Measurements from ENCODE around the gene IGFALS. TPM values are rescaled to one million over a fixed set of nuclear protein-coding genes. Genes with fewer than 3 reads are reported as not detected.

The IGFALS gene
- total RNA-seq, 4 donors from 2014 or later = not detected

GRCh38 chr16:1784977-1785845 is 8.3 kb downstream of the IGFALS start:
- intact Hi-C loops (cut with DNase I) = no loop called here
- no peak for DNase-seq
- Histone ChIP-seq H3K27me3 (no peaks in the 10 kb centered on the region), H3K4me3 (no peak overlapping the region), H3K9me3 (no peaks in the 10 kb centered on the region), H3K27ac (no peak overlapping the region), H3K36me3 (peaks cover 0 to 63% (median 8%) of the 10 kb centered on the region in 3 donors), H3K4me1 (peaks cover 31 to 81% (median 39%) of the 10 kb centered on the region in 3 donors)
- TF ChIP-seq POLR2A (IDR thresholded peaks at IDR 0.05) = no peak
- TF ChIP-seq CTCF (IDR thresholded peaks at IDR 0.05) = no peak
- 78 to 89% methylated on average over 10 to 14 of the region's 26 CpGs for WGBS, 2 donors

- peak within 1 kb of the TSS; percentile 86 to 96 (median 94) for H3K4me3 ChIP-seq
- H3K27ac ChIP-seq = peak within 1 kb of the TSS; percentile 80 to 97 (median 94)
- 0% methylated on average over 8 of the region's 102 CpGs; no CpG with 5 or more reads in 1 of the 2 donors for WGBS, 2 donors
- peak; percentile 99 for DNase-seq
- peaks cover 6 to 63% (median 11%) of the 10 kb centered on the region in 3 donors for H3K36me3 ChIP-seq
- H3K4me1 ChIP-seq = peaks cover 24 to 73% (median 33%) of the 10 kb centered on the region in 3 donors
- intact Hi-C loops (cut with DNase I) = no loop called here
- no peaks in the 10 kb centered on the region for H3K27me3 ChIP-seq
- no peaks in the 10 kb centered on the region for H3K9me3 ChIP-seq
- TF ChIP-seq POLR2A (IDR thresholded peaks at IDR 0.05) (peak in 2 of 4 donors; percentile 75 to 83), CTCF (IDR thresholded peaks at IDR 0.05) (no peak)
These were observed 10.9 kb downstream of the IGFALS start, which contains the start of the genes NUBP2 and SPSB3 for GRCh38 chr16:1782408-1783264. NUBP2 (plus strand) TSS chr16:1782960; CDS start chr16:1783021, 61 bp downstream. SPSB3 (minus strand) TSS chr16:1782571; CDS start chr16:1781483, 1,088 bp downstream.

GRCh38 chr16:1781758-1782407 is 11.6 kb downstream of the IGFALS start:
- H3K36me3 ChIP-seq = peaks cover 6 to 63% (median 15%) of the 10 kb centered on the region in 3 donors
- H3K27ac ChIP-seq = peak overlapping the region; percentile 80 to 97 (median 94)
- intact Hi-C loops (cut with DNase I) = no loop called here
- peak in 2 of 6 experiments; percentile 17 to 36 for TF ChIP-seq CTCF (IDR thresholded peaks at IDR 0.05)
- TF ChIP-seq POLR2A (IDR thresholded peaks at IDR 0.05) = no peak
- no peak for DNase-seq
- H3K4me3 ChIP-seq = peak overlapping the region; percentile 86 to 96 (median 94)
- H3K27me3 ChIP-seq = no peaks in the 10 kb centered on the region
- no peaks in the 10 kb centered on the region for H3K9me3 ChIP-seq
- WGBS, 2 donors = 1% methylated on average over 12 of the region's 70 CpGs; no CpG with 5 or more reads in 1 of the 2 donors
- H3K4me1 ChIP-seq = peaks cover 24 to 78% (median 33%) of the 10 kb centered on the region in 3 donors

GRCh38 chr16:1781254-1781653 is 12.3 kb downstream of the IGFALS start:
- H3K4me3 ChIP-seq = peak overlapping the region; percentile 86 to 96 (median 94)
- H3K4me1 ChIP-seq = peaks cover 24 to 80% (median 33%) of the 10 kb centered on the region in 3 donors
- no peaks in the 10 kb centered on the region for H3K27me3 ChIP-seq
- TF ChIP-seq POLR2A (IDR thresholded peaks at IDR 0.05) (no peak), CTCF (IDR thresholded peaks at IDR 0.05) (no peak)
- H3K9me3 ChIP-seq = no peaks in the 10 kb centered on the region
- 45 to 75% methylated on average over 5 to 6 of the region's 20 CpGs for WGBS, 2 donors
- H3K36me3 ChIP-seq = peaks cover 6 to 63% (median 22%) of the 10 kb centered on the region in 3 donors
- intact Hi-C loops (cut with DNase I) = no loop called here
- DNase-seq = no peak
- peak overlapping the region; percentile 80 to 97 (median 94) for H3K27ac ChIP-seq

Measured in esophagus squamous epithelium (tissue), 5 donors.